DMS153 (cell line): Measurements from ENCODE around the gene CNTNAP2.
"Not testable (repeated sequence)": the region's sequence is repeated elsewhere in the genome, so short reads cannot be mapped to it uniquely, and the experiment has no call there.

ENCODE experiments used
- DNase-seq: peaks from one replicate; lab custom pipeline; 2025; lab: John Stamatoyannopoulos, UW

CNTNAP2 gene

GRCh38 chr7:146150153-146150552 is 33.6 kb downstream of the CNTNAP2 start:
- no peak for DNase-seq

- DNase-seq, result no peak
Measured at GRCh38 chr7:146172112-146172511, 55.5 kb downstream of the CNTNAP2 start.

GRCh38 chr7:146175716-146176115 is 59.1 kb downstream of the CNTNAP2 start:
- no peak for DNase-seq

GRCh38 chr7:146176860-146177259 is 60.3 kb downstream of the CNTNAP2 start:
- peak; percentile 64 for DNase-seq

- DNase-seq, result no peak
Measured at GRCh38 chr7:146177301-146177700, 60.7 kb downstream of the CNTNAP2 start.

- no peak for DNase-seq
Measured at GRCh38 chr7:146185844-146186243, 69.2 kb downstream of the CNTNAP2 start.

GRCh38 chr7:146191428-146191827 is 74.8 kb downstream of the CNTNAP2 start:
- not testable (repeated sequence) for DNase-seq

GRCh38 chr7:146201945-146202344 is 85.3 kb downstream of the CNTNAP2 start:
- no peak for DNase-seq

GRCh38 chr7:146206270-146206669 is 89.7 kb downstream of the CNTNAP2 start:
- no peak for DNase-seq

GRCh38 chr7:146208492-146208891 is 91.9 kb downstream of the CNTNAP2 start:
- no peak for DNase-seq

GRCh38 chr7:146214842-146215241 is 98.2 kb downstream of the CNTNAP2 start:
- no peak for DNase-seq

- DNase-seq, result no peak
Measured at GRCh38 chr7:146216396-146217041, 99.9 kb downstream of the CNTNAP2 start.

- DNase-seq, result no peak
Measured at GRCh38 chr7:146223851-146224250, 107.2 kb downstream of the CNTNAP2 start.

GRCh38 chr7:146232604-146233003 is 116.0 kb downstream of the CNTNAP2 start:
- DNase-seq, result no peak

GRCh38 chr7:146235195-146235594 is 118.6 kb downstream of the CNTNAP2 start:
- DNase-seq, result no peak

- DNase-seq, result no peak
Measured at GRCh38 chr7:146242661-146243060, 126.1 kb downstream of the CNTNAP2 start.

GRCh38 chr7:146247991-146248390 is 131.4 kb downstream of the CNTNAP2 start:
- not testable (repeated sequence) for DNase-seq

- DNase-seq, result not testable (repeated sequence)
Measured at GRCh38 chr7:146248744-146249143, 132.1 kb downstream of the CNTNAP2 start.

GRCh38 chr7:146249272-146249671 is 132.7 kb downstream of the CNTNAP2 start:
- no peak for DNase-seq

GRCh38 chr7:146255609-146256008 is 139.0 kb downstream of the CNTNAP2 start:
- no peak for DNase-seq

- no peak for DNase-seq
Measured at GRCh38 chr7:146262527-146262926, 145.9 kb downstream of the CNTNAP2 start.

- no peak for DNase-seq
Measured at GRCh38 chr7:146276888-146277287, 160.3 kb downstream of the CNTNAP2 start.

GRCh38 chr7:146285418-146285817 is 168.8 kb downstream of the CNTNAP2 start:
- DNase-seq, result no peak

GRCh38 chr7:146290746-146291145 is 174.1 kb downstream of the CNTNAP2 start:
- no peak for DNase-seq
